HG02642 (cell line): ENCODE data around the gene NAALADL2.
"Not testable (repeated sequence)": the region's sequence is repeated elsewhere in the genome, so short reads cannot be mapped to it uniquely, and the experiment has no call there.

ENCODE experiments used
- ATAC-seq: cut with Tn5 transposase; IDR thresholded peaks from one replicate; pipeline ENCODE4 v1.9.1; 2021; ENCODE audit warnings: mild to moderate bottlenecking; ENCODE audit not compliant: unreplicated experiment, poor library complexity

Gene NAALADL2

DNA sequence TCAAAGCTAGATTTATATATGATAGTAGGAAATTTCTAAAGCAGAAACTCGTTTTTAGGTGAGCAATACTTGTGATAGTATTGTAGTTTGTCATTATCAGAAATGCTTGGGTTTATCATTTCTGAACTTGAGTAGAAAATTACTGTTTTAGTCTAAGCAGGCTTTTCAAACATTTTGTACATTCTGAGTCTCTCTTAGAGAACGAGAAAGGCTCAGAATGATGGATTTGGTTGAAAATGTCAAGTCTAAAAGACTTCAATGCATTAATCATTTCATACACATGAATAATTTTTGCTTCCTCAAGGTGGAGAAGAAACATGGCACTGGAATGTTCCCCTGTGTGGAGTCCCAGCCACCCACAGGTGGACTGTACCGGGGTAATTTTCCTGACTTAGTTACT is 387.1 kb downstream of the NAALADL2 start:
- no peak for ATAC-seq

DNA sequence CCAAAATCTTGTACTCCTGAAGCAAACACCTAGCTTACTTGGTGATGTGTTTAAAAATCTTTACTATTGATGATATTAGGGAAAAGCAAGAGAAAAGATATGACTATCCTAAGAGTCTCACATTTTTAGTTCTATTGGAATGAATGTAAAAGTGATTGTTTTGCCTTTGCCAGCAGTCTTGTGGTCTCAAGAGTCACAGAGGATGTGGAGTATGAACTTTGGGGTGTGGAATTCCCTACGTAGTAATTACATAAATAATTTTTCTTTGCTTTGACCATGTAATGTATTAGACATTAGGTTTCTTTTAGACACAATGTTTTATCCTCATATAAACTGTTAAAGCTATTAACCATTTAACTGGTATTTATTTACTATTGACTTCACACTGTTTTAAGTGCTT is 387.6 kb downstream of the NAALADL2 start:
- ATAC-seq = no peak

DNA sequence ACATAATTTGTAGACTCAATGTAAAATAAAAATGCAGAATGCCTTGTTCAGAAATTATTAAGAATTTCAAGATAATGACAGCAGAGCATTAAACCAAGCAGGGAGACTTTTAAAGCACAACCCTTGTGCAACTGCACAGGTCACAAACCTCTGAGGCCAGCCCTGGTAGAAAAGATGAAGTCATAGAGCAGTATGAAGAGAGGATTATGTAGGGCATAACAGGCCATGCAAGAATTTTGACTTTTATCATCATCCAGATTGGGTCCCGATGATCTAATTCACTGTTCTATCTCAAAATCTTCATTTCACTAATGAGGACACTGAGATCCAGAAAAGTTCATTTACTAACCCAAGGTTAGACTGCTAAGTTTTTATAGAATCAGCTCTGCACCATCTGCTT is 388.5 kb downstream of the NAALADL2 start:
- no peak for ATAC-seq

GRCh38 chr3:175248832-175249231 is 389.7 kb downstream of the NAALADL2 start:
- ATAC-seq = no peak

GRCh38 chr3:175255698-175256097 is 396.6 kb downstream of the NAALADL2 start:
- ATAC-seq = no peak

- ATAC-seq = no peak
Measured at GRCh38 chr3:175257123-175257522, 398.0 kb downstream of the NAALADL2 start.

DNA sequence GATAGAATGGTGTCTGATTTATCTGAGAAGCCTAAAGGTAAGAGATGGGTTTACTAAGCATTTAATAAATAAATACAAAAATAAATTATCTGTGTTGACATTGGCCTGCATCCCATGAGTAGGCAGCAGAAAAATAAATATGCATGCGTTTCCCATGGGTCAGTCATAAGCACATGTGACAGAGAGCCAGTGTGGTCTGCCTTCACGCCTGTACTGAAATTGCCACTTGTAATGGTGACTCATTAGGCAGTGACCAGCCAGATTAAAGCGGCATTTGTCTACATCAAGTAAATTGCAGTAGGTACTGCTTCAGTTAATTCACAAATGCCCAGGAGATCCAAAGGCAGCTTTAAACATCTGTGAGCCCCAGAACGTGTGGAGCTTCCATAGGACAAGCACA is 399.6 kb downstream of the NAALADL2 start:
- no peak for ATAC-seq

DNA sequence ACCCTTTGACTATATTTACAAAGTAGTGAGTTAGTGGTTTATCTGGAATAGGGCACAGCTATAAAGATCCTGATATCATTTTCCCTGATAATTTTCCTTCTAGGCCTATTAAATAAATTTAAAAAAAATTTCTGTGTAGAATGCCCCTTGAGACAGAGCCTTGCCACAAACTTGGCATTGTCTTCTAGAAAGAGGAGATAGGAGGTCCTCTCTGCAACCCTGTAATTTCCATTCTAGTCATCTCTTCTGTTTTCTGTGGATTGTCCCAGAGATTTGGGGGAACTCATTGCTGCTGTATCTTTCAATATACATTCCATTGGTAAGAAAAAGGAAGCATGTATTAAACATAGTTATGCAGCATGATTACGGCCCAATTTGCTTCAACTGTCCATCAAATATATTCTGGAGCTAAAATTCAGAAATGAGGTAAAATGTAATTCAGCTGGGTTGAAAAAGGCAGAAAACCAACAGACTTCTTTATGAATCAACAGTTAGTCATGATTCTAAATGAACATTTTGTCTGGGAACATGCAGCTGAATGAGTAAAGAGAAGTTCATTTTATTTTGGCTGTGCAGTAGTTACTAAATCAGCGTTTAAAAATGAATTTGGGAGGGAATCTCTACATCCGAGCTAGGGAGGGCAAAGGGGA is 401.1 kb downstream of the NAALADL2 start:
- ATAC-seq = no peak

- ATAC-seq = no peak
Measured at GRCh38 chr3:175266478-175266877, 407.3 kb downstream of the NAALADL2 start.

DNA sequence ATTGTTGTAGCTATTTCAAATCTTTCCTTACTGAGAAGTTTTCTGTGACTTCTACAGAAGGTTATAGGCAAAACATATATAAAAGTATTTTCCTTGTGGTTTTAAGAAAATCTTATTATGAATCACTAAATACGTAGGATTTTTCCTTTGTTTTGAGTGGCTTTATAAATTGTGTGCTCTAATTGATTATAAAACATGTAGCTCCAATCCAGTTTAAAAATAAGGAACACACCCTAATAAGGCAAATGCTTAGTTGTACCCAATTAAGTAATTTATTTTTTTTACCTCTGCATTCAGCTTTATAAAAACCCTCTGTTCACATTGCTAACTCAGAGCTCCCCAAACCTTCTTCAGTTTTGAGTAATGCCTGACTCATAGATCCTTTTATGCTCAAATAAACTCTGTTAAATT is 408.0 kb downstream of the NAALADL2 start:
- ATAC-seq = no peak

DNA sequence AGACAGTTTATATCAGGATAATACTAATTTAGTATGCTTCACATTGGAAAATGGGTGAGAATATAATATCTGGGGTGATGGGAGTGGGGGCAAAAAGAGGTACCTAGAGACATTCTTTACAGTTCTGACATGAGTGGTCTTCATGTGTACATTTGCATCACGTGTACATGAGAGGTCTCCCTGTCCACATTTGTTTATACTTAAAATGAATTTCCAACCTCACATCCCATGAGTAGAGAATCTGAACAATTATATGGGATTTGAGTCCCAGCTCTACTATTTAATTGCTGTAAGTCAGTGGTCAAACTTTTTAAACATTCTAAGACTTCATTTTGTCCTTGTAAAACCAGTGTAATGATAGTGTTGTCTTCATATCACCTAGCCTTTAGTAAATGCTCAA is 408.4 kb downstream of the NAALADL2 start:
- ATAC-seq = no peak

- ATAC-seq = no peak
Measured at GRCh38 chr3:175269394-175269793, 410.3 kb downstream of the NAALADL2 start.

- ATAC-seq = no peak
Measured at GRCh38 chr3:175270198-175270837, 411.2 kb downstream of the NAALADL2 start.

GRCh38 chr3:175270866-175271265 is 411.7 kb downstream of the NAALADL2 start:
- no peak for ATAC-seq

GRCh38 chr3:175271465-175271864 is 412.3 kb downstream of the NAALADL2 start:
- ATAC-seq = not testable (repeated sequence)

DNA sequence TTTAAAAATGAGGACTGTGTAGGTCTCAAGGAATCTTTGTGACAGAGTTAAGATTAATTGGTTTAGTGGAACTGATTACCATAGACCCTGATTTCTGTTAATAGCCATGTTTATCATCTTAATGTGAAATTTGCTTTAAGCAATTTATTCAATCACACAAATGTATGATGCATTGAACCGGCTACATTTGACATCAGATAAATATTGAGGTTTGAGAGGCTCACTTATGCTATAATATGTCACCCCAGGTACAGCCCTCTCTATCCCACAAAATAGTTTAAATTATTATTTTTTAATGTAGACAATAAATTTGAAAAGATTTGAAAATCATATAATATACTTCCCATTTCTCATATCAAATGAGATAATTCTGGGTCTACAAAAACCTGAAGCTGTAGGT is 413.3 kb downstream of the NAALADL2 start:
- no peak for ATAC-seq

GRCh38 chr3:175273573-175273972 is 414.4 kb downstream of the NAALADL2 start:
- no peak for ATAC-seq

DNA sequence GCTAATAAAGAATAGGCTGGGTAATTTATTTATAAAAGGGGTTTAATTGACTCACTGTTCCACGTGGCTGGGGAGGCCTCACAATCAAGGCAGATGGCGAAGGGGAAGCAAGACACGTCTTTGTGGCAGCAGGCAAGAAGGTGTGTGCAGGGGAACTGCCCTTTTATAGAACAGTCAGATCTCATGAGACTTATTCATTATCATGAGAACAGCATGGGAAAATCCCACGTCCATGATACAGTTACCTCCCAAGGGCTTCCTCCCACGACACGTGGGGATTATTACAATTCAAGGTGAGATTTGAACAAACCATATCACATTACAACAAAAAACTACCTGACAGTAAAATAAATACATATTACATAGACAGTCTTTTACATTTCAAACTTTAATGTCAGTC is 414.9 kb downstream of the NAALADL2 start:
- ATAC-seq = peak; percentile 75

- peak; percentile 56 for ATAC-seq
Measured at GRCh38 chr3:175274474-175275218, 415.5 kb downstream of the NAALADL2 start.

DNA sequence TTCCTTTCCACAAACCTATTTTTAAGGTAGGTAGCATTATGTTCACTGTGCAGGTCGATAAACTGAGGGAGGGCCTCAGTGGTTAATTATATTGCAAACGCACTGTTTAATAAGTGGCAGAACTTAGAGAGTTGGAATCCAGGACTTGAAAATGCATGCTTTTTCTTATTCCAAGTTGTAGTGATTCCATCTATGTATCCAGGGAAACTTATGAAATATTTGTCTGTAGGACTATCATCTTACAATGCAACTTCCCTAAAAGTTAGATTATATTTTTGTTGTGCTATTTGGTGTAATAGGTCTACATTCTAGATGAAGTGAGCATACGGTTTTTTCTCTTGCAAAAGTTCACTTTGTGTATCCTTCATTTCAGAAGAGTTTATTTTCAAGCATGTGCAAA is 419.5 kb downstream of the NAALADL2 start:
- no peak for ATAC-seq

DNA sequence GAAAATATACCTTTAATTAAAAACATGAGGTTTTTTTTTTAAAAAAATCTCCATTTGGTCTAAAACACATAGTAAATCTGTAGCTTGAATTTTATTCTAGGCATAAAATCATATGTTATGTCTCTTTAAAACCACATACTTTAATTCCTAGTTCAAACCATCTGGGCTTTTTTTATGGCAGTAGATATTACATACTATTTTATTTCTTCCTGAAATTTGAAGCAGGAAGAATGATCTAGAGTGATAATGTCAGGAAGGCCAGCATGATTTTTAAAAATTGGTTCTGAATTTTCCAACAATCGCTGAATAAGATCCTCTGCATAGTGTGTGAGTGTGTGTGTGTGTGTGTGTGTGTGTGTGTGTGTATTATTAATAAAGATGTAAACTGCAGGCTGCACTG is 420.3 kb downstream of the NAALADL2 start:
- ATAC-seq = no peak

- ATAC-seq = no peak
Measured at GRCh38 chr3:175279911-175280310, 420.8 kb downstream of the NAALADL2 start.
